Vagina (tissue), 2 donors: ENCODE data around the gene PKDCC. TPM values are rescaled to one million over a fixed set of nuclear protein-coding genes. Genes with fewer than 3 reads are reported as not detected.
A peak's percentile ranks its signal among the peaks of the same experiment; 100 is the strongest.
"Not testable (repeated sequence)": the region's sequence is repeated elsewhere in the genome, so short reads cannot be mapped to it uniquely, and the experiment has no call there.

Experiments
- DNase-seq, 2 donors: peaks; one replicate each; pipeline ENCODE4 v3.0.0-alpha.2; 2017; ENCODE audit errors: extremely low spot score in 2 of 2
- H3K27ac ChIP-seq: fragments of 200-600 bp; sonication (generic); one replicate; pipeline ENCODE4 v1.5.1; 2019
- H3K27me3 ChIP-seq: fragments of 200-600 bp; sonication (generic); one replicate; pipeline ENCODE4 v1.5.1; 2019
- H3K36me3 ChIP-seq, 2 donors: fragments of 200-600 bp; sonication (generic); one replicate each; pipeline ENCODE4 v1.5.1; 2017 to 2019
- H3K4me1 ChIP-seq: fragments of 200-600 bp; sonication (generic); one replicate; pipeline ENCODE4 v1.5.1; 2019
- H3K4me3 ChIP-seq, 2 donors: fragments of 200-600 bp; sonication (generic); 1 replicate in 1 of 2; 2 replicates in 1 of 2; pipeline ENCODE4 v1.5.1; 2016 to 2019
- H3K9me3 ChIP-seq: fragments of 200-600 bp; sonication (generic); one replicate; pipeline ENCODE4 v1.5.1; 2019
- POLR2A ChIP-seq, 2 donors: fragments of 450-650 bp; IDR thresholded peaks; one replicate each; pipeline ENCODE4 v1.6.1; 2017; ENCODE audit warnings: antibody characterized with exemption in 2 of 2, mild to moderate bottlenecking in 2 of 2, moderate library complexity in 2 of 2
- POLR2AphosphoS5 ChIP-seq, 2 donors: sonication (generic); formaldehyde crosslinking; IDR thresholded peaks; one replicate each; pipeline ENCODE4 v1.9.0; 2017; ENCODE audit warnings: antibody characterized with exemption in 2 of 2, mild to moderate bottlenecking in 2 of 2, low read depth in 1 of 2; ENCODE audit not compliant: insufficient read depth in 1 of 2
- intact Hi-C: fragments of 100-400 bp; cut with DNase I; formaldehyde crosslinking; loops from one replicate; pipeline ENCODE4 v1.15.1; 2023
- total RNA-seq: library from RNA; depleted of rRNA; stranded (reverse); fragments of >200 nt; gene quantifications from one replicate; pipeline ENCODE4 v1.2.3, GENCODE V29; 2016
- TF ChIP-seq, protein P1 (sequence below), 3 experiments: fragments of 450-650 bp in 2 of 3; fragments of 200-600 bp in 1 of 3; sonication (generic) in 1 of 3; IDR thresholded peaks; one replicate each; pipeline ENCODE4 v1.5.1; 2017 to 2019; ENCODE audit warnings: antibody characterized with exemption in 3 of 3, mild to moderate bottlenecking in 2 of 3, moderate library complexity in 2 of 3

The PKDCC gene
- total RNA-seq, 1 donor from 2014 or later: 146 TPM

DNA sequence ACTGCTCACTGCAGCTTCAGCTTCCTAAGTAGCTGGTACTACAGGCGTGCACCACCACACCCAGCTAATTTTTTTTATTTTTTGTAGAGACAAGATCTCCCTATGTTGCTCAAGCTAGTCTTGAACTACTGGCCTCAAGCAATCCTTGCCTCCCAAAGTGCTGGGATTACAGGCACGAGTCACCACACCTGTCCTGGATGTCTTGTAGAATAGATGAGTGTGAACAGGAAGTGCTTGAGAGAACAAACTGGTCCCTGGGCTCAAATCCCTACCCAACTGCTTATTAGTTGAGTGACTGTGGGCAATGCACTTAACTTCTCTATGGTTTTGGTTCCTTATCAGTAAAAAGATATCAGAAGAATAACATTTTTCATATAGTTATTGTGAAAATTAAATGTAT lies 34.2 kb downstream of the PKDCC start:
- intact Hi-C loops: no loop called here
- H3K4me1 ChIP-seq: peaks cover 16% of the 10 kb centered on the region
- DNase-seq: no peak
- no peak overlapping the region for H3K4me3 ChIP-seq
- no peaks in the 10 kb centered on the region for H3K36me3 ChIP-seq
- no peak overlapping the region for H3K27ac ChIP-seq
- TF ChIP-seq POLR2A (IDR thresholded peaks at IDR 0.05): no peak
- TF ChIP-seq, protein P1, sequence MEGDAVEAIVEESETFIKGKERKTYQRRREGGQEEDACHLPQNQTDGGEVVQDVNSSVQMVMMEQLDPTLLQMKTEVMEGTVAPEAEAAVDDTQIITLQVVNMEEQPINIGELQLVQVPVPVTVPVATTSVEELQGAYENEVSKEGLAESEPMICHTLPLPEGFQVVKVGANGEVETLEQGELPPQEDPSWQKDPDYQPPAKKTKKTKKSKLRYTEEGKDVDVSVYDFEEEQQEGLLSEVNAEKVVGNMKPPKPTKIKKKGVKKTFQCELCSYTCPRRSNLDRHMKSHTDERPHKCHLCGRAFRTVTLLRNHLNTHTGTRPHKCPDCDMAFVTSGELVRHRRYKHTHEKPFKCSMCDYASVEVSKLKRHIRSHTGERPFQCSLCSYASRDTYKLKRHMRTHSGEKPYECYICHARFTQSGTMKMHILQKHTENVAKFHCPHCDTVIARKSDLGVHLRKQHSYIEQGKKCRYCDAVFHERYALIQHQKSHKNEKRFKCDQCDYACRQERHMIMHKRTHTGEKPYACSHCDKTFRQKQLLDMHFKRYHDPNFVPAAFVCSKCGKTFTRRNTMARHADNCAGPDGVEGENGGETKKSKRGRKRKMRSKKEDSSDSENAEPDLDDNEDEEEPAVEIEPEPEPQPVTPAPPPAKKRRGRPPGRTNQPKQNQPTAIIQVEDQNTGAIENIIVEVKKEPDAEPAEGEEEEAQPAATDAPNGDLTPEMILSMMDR (IDR thresholded peaks at IDR 0.05): no peak
- TF ChIP-seq POLR2AphosphoS5 (IDR thresholded peaks at IDR 0.05; ENCODE audit: insufficient read depth in 1 of 2, low read depth in 1 of 2): no peak
- no peaks in the 10 kb centered on the region for H3K9me3 ChIP-seq
- H3K27me3 ChIP-seq: no peaks in the 10 kb centered on the region

DNA sequence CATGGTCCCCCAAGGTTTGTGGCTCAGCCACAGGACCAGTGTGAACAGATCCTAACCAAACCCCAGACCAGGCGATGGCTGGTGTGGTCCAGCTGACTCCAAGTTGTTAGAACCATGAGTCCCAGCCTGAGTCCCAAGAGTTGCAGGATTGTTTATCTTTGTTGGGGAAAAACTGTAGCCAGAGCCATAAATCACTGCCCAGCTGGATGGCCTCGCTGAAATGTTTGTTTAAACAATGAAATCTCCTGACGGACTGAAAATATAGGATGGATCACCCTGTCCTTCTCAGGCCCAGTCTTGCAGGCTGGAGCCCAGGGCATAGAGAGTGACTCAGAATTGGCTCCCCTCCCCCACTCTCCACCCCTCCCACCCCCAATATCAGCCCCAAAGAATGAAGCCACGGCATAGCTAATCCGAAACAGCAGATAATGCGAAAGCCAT lies 36.4 kb downstream of the PKDCC start:
- TF ChIP-seq POLR2AphosphoS5 (IDR thresholded peaks at IDR 0.05; ENCODE audit: insufficient read depth in 1 of 2, low read depth in 1 of 2): peak; percentile 18 to 62
- no peak for TF ChIP-seq POLR2A (IDR thresholded peaks at IDR 0.05)
- intact Hi-C loops: no loop called here
- peak overlapping the region; percentile 67 for H3K27ac ChIP-seq
- no peak overlapping the region for H3K4me3 ChIP-seq
- no peaks in the 10 kb centered on the region for H3K9me3 ChIP-seq
- no peaks in the 10 kb centered on the region for H3K36me3 ChIP-seq
- no peaks in the 10 kb centered on the region for H3K27me3 ChIP-seq
- no peak for DNase-seq
- H3K4me1 ChIP-seq: peaks cover 16% of the 10 kb centered on the region

DNA sequence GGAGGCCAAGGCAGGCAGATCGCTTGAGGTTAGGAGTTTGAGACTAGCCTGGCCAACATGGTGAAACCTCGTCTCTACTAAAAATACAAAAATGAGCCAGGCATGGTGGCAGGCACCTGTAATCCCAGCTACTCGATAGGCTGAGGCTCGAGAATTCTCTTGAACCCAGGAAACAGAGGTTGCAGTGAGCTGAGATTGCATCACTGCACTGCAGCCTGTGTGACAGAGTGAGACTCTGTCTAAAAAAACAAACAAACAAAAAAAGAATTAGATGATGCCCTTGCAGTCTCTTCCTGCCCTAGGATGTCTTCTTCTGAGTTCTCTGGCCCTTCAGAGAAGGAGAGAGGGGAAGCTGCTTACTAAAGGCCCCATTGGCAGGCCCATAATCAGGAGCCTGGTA lies 37.2 kb downstream of the PKDCC start:
- DNase-seq, H3K9me3 ChIP-seq, H3K36me3 ChIP-seq, H3K27me3 ChIP-seq, H3K4me3 ChIP-seq: not testable (repeated sequence)
- peak overlapping the region; percentile 67 for H3K27ac ChIP-seq
- H3K4me1 ChIP-seq: peaks cover 16% of the 10 kb centered on the region
- intact Hi-C loops: loop anchor here (5.0 kb wide), 1 partner anchor 233 kb away; no protein-coding TSS in a partner anchor

DNA sequence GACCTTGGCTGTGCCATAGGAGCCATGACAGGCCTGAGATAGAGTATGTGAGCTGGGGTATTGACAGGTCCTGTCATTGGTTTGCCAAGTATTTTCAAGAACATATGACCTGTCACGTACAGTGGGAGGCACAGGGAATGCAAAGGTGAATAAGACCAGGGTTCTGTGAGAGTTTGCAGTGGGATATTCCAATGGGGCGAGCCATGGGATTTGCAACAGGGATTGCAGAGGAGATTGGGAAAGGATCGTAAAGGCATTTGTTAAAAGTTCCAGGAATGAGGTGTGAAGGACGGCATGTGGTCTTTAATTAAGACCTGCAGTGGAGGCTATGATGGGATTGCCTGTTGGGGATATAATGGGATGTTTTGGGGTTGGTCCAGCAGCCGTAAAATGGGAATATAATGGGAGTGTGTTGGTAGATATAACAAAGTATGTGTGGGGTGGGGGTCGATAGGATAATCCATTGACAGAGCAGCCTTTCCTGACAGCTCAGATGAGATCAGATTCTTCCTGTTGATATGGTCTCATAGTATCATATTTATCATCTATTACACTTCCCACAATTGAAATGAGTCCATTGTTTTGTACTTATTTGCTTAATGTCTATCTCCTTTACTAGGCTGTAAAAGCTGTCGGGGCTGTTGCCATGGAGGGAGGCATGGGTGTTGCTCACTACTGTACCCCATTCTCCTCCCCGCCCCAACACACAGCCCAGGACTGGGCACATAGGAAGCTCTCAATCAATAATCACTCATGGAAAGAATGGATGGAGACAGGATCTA lies 38.1 kb downstream of the PKDCC start:
- no peak for TF ChIP-seq POLR2A (IDR thresholded peaks at IDR 0.05)
- TF ChIP-seq, protein P1 (IDR thresholded peaks at IDR 0.05): no peak
- no peak for TF ChIP-seq POLR2AphosphoS5 (IDR thresholded peaks at IDR 0.05; ENCODE audit: insufficient read depth in 1 of 2, low read depth in 1 of 2)

DNA sequence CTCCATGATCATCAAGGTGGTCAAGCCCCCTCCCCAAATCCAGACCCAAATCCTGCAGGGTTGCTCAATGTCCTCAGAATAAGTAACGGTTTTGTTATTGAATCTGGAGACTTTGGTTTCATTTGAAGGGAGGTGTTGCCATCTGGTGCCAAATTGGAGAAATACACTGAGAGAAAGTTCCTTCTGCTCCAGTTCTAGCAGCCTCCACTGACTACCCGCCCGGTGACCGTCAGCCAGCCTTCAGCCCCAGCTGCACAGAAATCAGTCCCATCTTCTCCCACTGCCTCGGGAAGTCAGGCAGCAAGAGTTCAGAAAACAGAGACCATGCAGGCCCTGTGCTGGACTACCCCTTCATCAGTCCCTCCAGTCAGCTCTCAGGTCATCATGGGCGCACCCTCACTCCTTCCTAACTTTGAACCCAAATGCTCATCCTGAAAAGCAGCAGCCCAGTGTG lies 38.7 kb downstream of the PKDCC start:
- Histone ChIP-seq H3K27me3 (no peaks in the 10 kb centered on the region), H3K4me3 (no peak overlapping the region), H3K36me3 (no peaks in the 10 kb centered on the region), H3K9me3 (no peaks in the 10 kb centered on the region), H3K4me1 (peaks cover 16% of the 10 kb centered on the region), H3K27ac (no peak overlapping the region)
- no peak for DNase-seq
- TF ChIP-seq POLR2A (IDR thresholded peaks at IDR 0.05) (no peak), POLR2AphosphoS5 (IDR thresholded peaks at IDR 0.05; ENCODE audit: insufficient read depth in 1 of 2, low read depth in 1 of 2) (no peak)
- TF ChIP-seq, protein P1 (IDR thresholded peaks at IDR 0.05): peak; percentile 45 to 90 (median 58)
- intact Hi-C loops: loop anchor here (2.0 to 5.0 kb wide), 2 partner anchors 216 to 234 kb away; no protein-coding TSS in a partner anchor

More for the DNA sequence above, 38.1 kb downstream of the PKDCC start:
- H3K27ac ChIP-seq: peak overlapping the region; percentile 67
- intact Hi-C loops: loop anchor here (2.0 to 5.0 kb wide), 2 partner anchors 215 to 234 kb away; no protein-coding TSS in a partner anchor
- peaks cover 16% of the 10 kb centered on the region for H3K4me1 ChIP-seq
- DNase-seq: no peak
- no peaks in the 10 kb centered on the region for H3K36me3 ChIP-seq
- H3K27me3 ChIP-seq: no peaks in the 10 kb centered on the region
- no peaks in the 10 kb centered on the region for H3K9me3 ChIP-seq
- no peak overlapping the region for H3K4me3 ChIP-seq
